Measurements from ENCODE around the gene CCNK. TPM values are rescaled to one million over a fixed set of nuclear protein-coding genes. Genes with fewer than 3 reads are reported as not detected.

CCNK gene
- total RNA-seq, 2 experiments from 2014 or later: 90.7 to 99.0 TPM

- H3K27me3 Mint-ChIP-seq (ENCODE audit: low read depth): no peaks in the 10 kb centered on the region
- H3K4me3 Mint-ChIP-seq: no peak overlapping the region
- intact Hi-C loops (cut with micrococcal nuclease): no loop called here
- H3K4me1 Mint-ChIP-seq (ENCODE audit: low read depth): no peaks in the 10 kb centered on the region
- H3K36me3 Mint-ChIP-seq (ENCODE audit: low read depth): peaks cover 2% of the 10 kb centered on the region
- CTCF ChIA-PET: interaction anchor here (1.3 kb wide), 1 partner anchor 72 kb away, joined by 3 read pairs; no protein-coding TSS in a partner anchor
- H3K9me3 Mint-ChIP-seq: no peaks in the 10 kb centered on the region
- no peak for DNase-seq
- H3K27ac Mint-ChIP-seq: no peak overlapping the region
These were observed 75.1 kb downstream of the CCNK start for GRCh38 chr14:99556134-99556791.

- H3K36me3 Mint-ChIP-seq (ENCODE audit: low read depth): peaks cover 2% of the 10 kb centered on the region
- intact Hi-C loops (cut with micrococcal nuclease): no loop called here
- H3K4me3 Mint-ChIP-seq: no peak overlapping the region
- H3K9me3 Mint-ChIP-seq: no peaks in the 10 kb centered on the region
- H3K27me3 Mint-ChIP-seq (ENCODE audit: low read depth): no peaks in the 10 kb centered on the region
- CTCF ChIA-PET: no interaction called here
- no peak overlapping the region for H3K27ac Mint-ChIP-seq
- no peak for DNase-seq
- H3K4me1 Mint-ChIP-seq (ENCODE audit: low read depth): no peaks in the 10 kb centered on the region
These were observed 78.2 kb downstream of the CCNK start for GRCh38 chr14:99559286-99559990.

DNA sequence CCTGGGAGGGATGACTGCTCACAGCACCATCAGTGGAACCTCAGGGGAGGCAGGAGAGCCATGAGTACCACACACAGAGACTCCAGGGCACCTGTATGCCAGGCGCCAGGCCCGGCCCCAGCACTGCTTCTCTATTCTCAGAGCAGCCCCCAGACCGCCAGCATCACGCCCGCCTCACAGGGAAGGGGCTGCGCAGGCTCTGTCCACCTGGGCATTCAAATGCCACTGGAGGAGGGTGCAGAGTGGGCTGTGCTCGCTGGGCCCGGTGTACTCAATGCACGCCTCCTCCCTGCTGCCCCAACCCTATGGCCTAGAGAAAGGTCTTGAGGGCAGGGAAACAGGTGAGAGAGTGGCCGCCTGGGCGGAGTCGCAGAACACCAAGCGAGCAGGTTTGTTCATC lies 79.2 kb downstream of the CCNK start:
- Mint-ChIP-seq H3K27ac (no peak overlapping the region), H3K4me3 (no peak overlapping the region), H3K27me3 (ENCODE audit: low read depth) (no peaks in the 10 kb centered on the region), H3K9me3 (no peaks in the 10 kb centered on the region), H3K4me1 (ENCODE audit: low read depth) (no peaks in the 10 kb centered on the region), H3K36me3 (ENCODE audit: low read depth) (peaks cover 2% of the 10 kb centered on the region)
- intact Hi-C loops (cut with micrococcal nuclease): no loop called here
- no peak for DNase-seq
- CTCF ChIA-PET: no interaction called here

DNA sequence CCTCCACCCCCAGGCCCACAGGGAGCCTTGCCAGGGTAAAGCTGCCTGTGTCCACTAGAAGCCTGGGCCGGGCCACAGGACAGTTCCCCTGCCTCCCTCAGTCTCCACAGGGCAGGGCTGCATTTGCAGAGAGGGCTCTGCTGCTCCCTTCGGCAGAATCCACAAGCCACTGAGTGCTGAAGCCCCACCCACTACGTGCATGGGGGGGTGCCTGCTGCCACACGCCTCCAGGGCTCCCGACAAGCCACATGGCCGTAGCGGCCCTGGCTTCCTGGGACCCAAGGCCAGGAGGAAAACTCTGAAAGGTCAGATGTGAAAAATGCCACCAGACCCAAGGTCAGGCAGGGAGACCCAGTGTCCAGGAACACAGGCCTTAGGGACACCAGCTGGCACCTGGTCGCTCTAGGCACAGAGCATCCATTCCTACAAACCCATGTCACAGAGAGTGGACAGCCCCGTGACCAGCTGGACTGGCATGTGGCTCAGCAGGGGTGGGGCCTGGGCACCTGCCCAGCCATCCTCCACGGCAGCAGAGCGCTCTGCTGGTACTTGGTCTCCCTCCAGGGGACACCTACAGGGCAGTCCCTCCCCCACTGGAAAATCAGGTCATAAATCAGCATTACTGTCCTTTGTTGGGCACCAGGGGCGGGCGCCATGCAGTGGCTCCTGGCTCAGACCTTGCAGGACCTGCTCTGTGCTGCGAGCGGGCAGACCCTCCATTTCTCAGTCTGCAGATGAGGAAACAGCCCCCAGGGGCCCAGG lies 79.9 kb downstream of the CCNK start:
- CTCF ChIA-PET: no interaction called here
- DNase-seq: no peak
- no peaks in the 10 kb centered on the region for H3K27me3 Mint-ChIP-seq (ENCODE audit: low read depth)
- H3K4me1 Mint-ChIP-seq (ENCODE audit: low read depth): no peaks in the 10 kb centered on the region
- no peak overlapping the region for H3K4me3 Mint-ChIP-seq
- no peak overlapping the region for H3K27ac Mint-ChIP-seq
- H3K36me3 Mint-ChIP-seq (ENCODE audit: low read depth): peaks cover 2% of the 10 kb centered on the region
- intact Hi-C loops (cut with micrococcal nuclease): no loop called here
- H3K9me3 Mint-ChIP-seq: no peaks in the 10 kb centered on the region

- H3K9me3 Mint-ChIP-seq: no peaks in the 10 kb centered on the region
- no peaks in the 10 kb centered on the region for H3K27me3 Mint-ChIP-seq (ENCODE audit: low read depth)
- H3K27ac Mint-ChIP-seq: no peak overlapping the region
These were observed 80.7 kb downstream of the CCNK start for GRCh38 chr14:99561864-99562263.

More at GRCh38 chr14:99561864-99562263, 80.7 kb downstream of the CCNK start:
- Mint-ChIP-seq H3K4me1 (ENCODE audit: low read depth) (no peaks in the 10 kb centered on the region), H3K4me3 (no peak overlapping the region), H3K36me3 (ENCODE audit: low read depth) (peaks cover 2% of the 10 kb centered on the region)
- intact Hi-C loops (cut with micrococcal nuclease): no loop called here
- CTCF ChIA-PET: no interaction called here
- no peak for DNase-seq

Other genes with a start within 250 kb of the CCNK start
- gene BCL11B, start 209.2 kb upstream of the CCNK start, total RNA-seq: 10 to 100 TPM; 71.7 to 71.9 TPM
- gene SETD3, start 550 bp upstream of the CCNK start, total RNA-seq: 10 to 100 TPM; 43.3 to 48.1 TPM
- gene CCDC85C, start 122.8 kb downstream of the CCNK start, total RNA-seq: 10 to 100 TPM; 11.3 to 12.7 TPM
- under 1 TPM; 0.15 to 0.31 TPM for gene HHIPL1, start 163.7 kb downstream of the CCNK start, total RNA-seq
- under 1 TPM; 0.10 to 0.12 TPM for gene CYP46A1, start 202.9 kb downstream of the CCNK start, total RNA-seq

All from activated naive CD4-positive, alpha-beta T cell treated with anti-CD3 and anti-CD28 coated beads for 36 hours (primary cell).